ENCODE results near the gene CACNA1B. TPM values are rescaled to one million over a fixed set of nuclear protein-coding genes. Genes with fewer than 3 reads are reported as not detected.

CACNA1B gene
- total RNA-seq, 1 donor from 2014 or later, result 84.4 TPM

GRCh38 chr9:138062196-138062595, 184.6 kb downstream of the CACNA1B start:
- Mint-ChIP-seq H3K4me1 (ENCODE audit: low read depth, unreplicated experiment) (no peaks in the 10 kb centered on the region), H3K27me3 (ENCODE audit: unreplicated experiment) (peaks cover 2% of the 10 kb centered on the region), H3K4me3 (ENCODE audit: unreplicated experiment) (no peak overlapping the region), H3K36me3 (ENCODE audit: unreplicated experiment) (peaks cover 50% of the 10 kb centered on the region), H3K9me3 (ENCODE audit: unreplicated experiment) (peaks cover 11% of the 10 kb centered on the region), H3K27ac (ENCODE audit: unreplicated experiment) (no peak overlapping the region)
- no peak for TF ChIP-seq CTCF (IDR thresholded peaks at IDR 0.05; ENCODE audit: partially characterized antibody, unreplicated experiment)
- no peak for DNase-seq

- no peak for DNase-seq
- Mint-ChIP-seq H3K27ac (ENCODE audit: unreplicated experiment) (no peak overlapping the region), H3K4me1 (ENCODE audit: low read depth, unreplicated experiment) (peaks cover 3% of the 10 kb centered on the region), H3K36me3 (ENCODE audit: unreplicated experiment) (peaks cover 42% of the 10 kb centered on the region), H3K9me3 (ENCODE audit: unreplicated experiment) (peaks cover 11% of the 10 kb centered on the region), H3K4me3 (ENCODE audit: unreplicated experiment) (no peak overlapping the region), H3K27me3 (ENCODE audit: unreplicated experiment) (peaks cover 3% of the 10 kb centered on the region)
- no peak for TF ChIP-seq CTCF (IDR thresholded peaks at IDR 0.05; ENCODE audit: partially characterized antibody, unreplicated experiment)
Observed at GRCh38 chr9:138063033-138063432, 185.5 kb downstream of the CACNA1B start.

GRCh38 chr9:138063785-138064184, 186.2 kb downstream of the CACNA1B start:
- Mint-ChIP-seq H3K4me3 (ENCODE audit: unreplicated experiment) (no peak overlapping the region), H3K36me3 (ENCODE audit: unreplicated experiment) (peaks cover 40% of the 10 kb centered on the region), H3K27ac (ENCODE audit: unreplicated experiment) (no peak overlapping the region), H3K27me3 (ENCODE audit: unreplicated experiment) (peaks cover 3% of the 10 kb centered on the region), H3K9me3 (ENCODE audit: unreplicated experiment) (peaks cover 11% of the 10 kb centered on the region), H3K4me1 (ENCODE audit: low read depth, unreplicated experiment) (peaks cover 3% of the 10 kb centered on the region)
- no peak for DNase-seq
- TF ChIP-seq CTCF (IDR thresholded peaks at IDR 0.05; ENCODE audit: partially characterized antibody, unreplicated experiment), result no peak

GRCh38 chr9:138064547-138064946, 187.0 kb downstream of the CACNA1B start:
- Mint-ChIP-seq H3K27me3 (ENCODE audit: unreplicated experiment) (peaks cover 3% of the 10 kb centered on the region), H3K9me3 (ENCODE audit: unreplicated experiment) (peaks cover 11% of the 10 kb centered on the region), H3K36me3 (ENCODE audit: unreplicated experiment) (peaks cover 37% of the 10 kb centered on the region), H3K4me3 (ENCODE audit: unreplicated experiment) (no peak overlapping the region), H3K4me1 (ENCODE audit: low read depth, unreplicated experiment) (peaks cover 3% of the 10 kb centered on the region), H3K27ac (ENCODE audit: unreplicated experiment) (no peak overlapping the region)
- DNase-seq, result no peak
- TF ChIP-seq CTCF (IDR thresholded peaks at IDR 0.05; ENCODE audit: partially characterized antibody, unreplicated experiment), result no peak

GRCh38 chr9:138065287-138065686, 187.7 kb downstream of the CACNA1B start:
- H3K27me3 Mint-ChIP-seq (ENCODE audit: unreplicated experiment), result peaks cover 3% of the 10 kb centered on the region
- peaks cover 3% of the 10 kb centered on the region for H3K4me1 Mint-ChIP-seq (ENCODE audit: low read depth, unreplicated experiment)
- no peak for DNase-seq
- H3K36me3 Mint-ChIP-seq (ENCODE audit: unreplicated experiment), result peaks cover 34% of the 10 kb centered on the region
- no peak overlapping the region for H3K4me3 Mint-ChIP-seq (ENCODE audit: unreplicated experiment)
- no peak overlapping the region for H3K27ac Mint-ChIP-seq (ENCODE audit: unreplicated experiment)
- TF ChIP-seq CTCF (IDR thresholded peaks at IDR 0.05; ENCODE audit: partially characterized antibody, unreplicated experiment), result no peak
- peaks cover 9% of the 10 kb centered on the region for H3K9me3 Mint-ChIP-seq (ENCODE audit: unreplicated experiment)

Measured in glutamatergic neuron (in vitro differentiated cells).